CD4-positive, CD25-positive, alpha-beta regulatory T cell (primary cell): ENCODE measurements around the gene ACAD9. TPM values are rescaled to one million over a fixed set of nuclear protein-coding genes. Genes with fewer than 3 reads are reported as not detected.
A peak's percentile ranks its signal among the peaks of the same experiment; 100 is the strongest.

Experiments
- ATAC-seq, 2 donors: fragments of 150-1000 bp; cut with Tn5 transposase; one replicate each; pipeline ENCODE4 v1.10.0; 2021; ENCODE audit warnings: low read depth in 2 of 2, moderate number of reproducible peaks in 2 of 2, moderate library complexity in 1 of 2
- DNase-seq, 3 donors: peaks; one replicate each; pipeline versions ENCODE4 v3.0.0 to v3.0.0-alpha.2; 2012 to 2022; ENCODE audit warnings: mixed read lengths in 1 of 3
- H3K27ac ChIP-seq: one replicate; pipeline ENCODE4 v1.7.0; 2013; ENCODE audit warnings: mild to moderate bottlenecking, low read length; ENCODE audit not compliant: insufficient read depth, poor library complexity, severe bottlenecking
- H3K27me3 ChIP-seq: one replicate; pipeline ENCODE4 v1.7.0; 2013; ENCODE audit warnings: low read length; ENCODE audit not compliant: control insufficient read depth, insufficient read depth
- H3K36me3 ChIP-seq: one replicate; pipeline ENCODE4 v1.7.0; 2013; ENCODE audit warnings: mild to moderate bottlenecking, low read length, moderate library complexity; ENCODE audit not compliant: control insufficient read depth, insufficient read depth
- H3K4me1 ChIP-seq: 2 replicates; pipeline ENCODE4 v1.7.0; 2013; ENCODE audit warnings: mild to moderate bottlenecking, low read length; ENCODE audit not compliant: insufficient read depth, control insufficient read depth, poor library complexity, severe bottlenecking
- H3K4me3 ChIP-seq: one replicate; pipeline ENCODE4 v1.7.0; 2013; ENCODE audit warnings: low read depth, mild to moderate bottlenecking, low read length, moderate library complexity
- H3K9me3 ChIP-seq, 2 experiments: 1 replicate in 1 of 2; 2 replicates in 1 of 2; pipeline ENCODE4 v1.7.0; 2013; ENCODE audit warnings: low read length in 2 of 2, mild to moderate bottlenecking in 1 of 2, moderate library complexity in 1 of 2; ENCODE audit not compliant: control insufficient read depth in 2 of 2
- H3K27ac Mint-ChIP-seq, 3 donors: one replicate each; pipeline ENCODE4 v1.8.0; 2020 to 2022; ENCODE audit warnings: mild to moderate bottlenecking in 3 of 3, mixed read lengths in 3 of 3, moderate library complexity in 2 of 3
- H3K27me3 Mint-ChIP-seq: one replicate; pipeline ENCODE4 v1.8.0; 2022; ENCODE audit warnings: mild to moderate bottlenecking, mixed read lengths
- H3K36me3 Mint-ChIP-seq: one replicate; pipeline ENCODE4 v1.8.0; 2020; ENCODE audit warnings: mixed read lengths
- H3K4me1 Mint-ChIP-seq, 4 donors: one replicate each; pipeline ENCODE4 v1.8.0; 2020 to 2022; ENCODE audit warnings: mixed read lengths in 4 of 4, mild to moderate bottlenecking in 1 of 4
- H3K4me3 Mint-ChIP-seq, 4 donors: one replicate each; pipeline ENCODE4 v1.8.0; 2020 to 2022; ENCODE audit warnings: mild to moderate bottlenecking in 4 of 4, mixed read lengths in 4 of 4, moderate library complexity in 3 of 4
- H3K9me3 Mint-ChIP-seq, 7 donors: one replicate each; pipeline ENCODE4 v1.8.0; 2020 to 2022; ENCODE audit warnings: mixed read lengths in 7 of 7, mild to moderate bottlenecking in 3 of 7, moderate library complexity in 2 of 7
- polyA plus RNA-seq, 4 donors: library from polyadenylated mRNA; unstranded; fragments of 300-500 nt; fragmentation: Illumina TruSeq; gene quantifications; one replicate each; pipeline ENCODE4 v1.2.3, GENCODE V29; 2021
- total RNA-seq: library from RNA; stranded (reverse); gene quantifications from one replicate; pipeline ENCODE4 v1.2.3, GENCODE V29; 2022

ACAD9 gene
- total and polyA plus RNA-seq, 5 donors from 2014 or later: 18.0 to 46.7 (median 25.1) TPM

DNA sequence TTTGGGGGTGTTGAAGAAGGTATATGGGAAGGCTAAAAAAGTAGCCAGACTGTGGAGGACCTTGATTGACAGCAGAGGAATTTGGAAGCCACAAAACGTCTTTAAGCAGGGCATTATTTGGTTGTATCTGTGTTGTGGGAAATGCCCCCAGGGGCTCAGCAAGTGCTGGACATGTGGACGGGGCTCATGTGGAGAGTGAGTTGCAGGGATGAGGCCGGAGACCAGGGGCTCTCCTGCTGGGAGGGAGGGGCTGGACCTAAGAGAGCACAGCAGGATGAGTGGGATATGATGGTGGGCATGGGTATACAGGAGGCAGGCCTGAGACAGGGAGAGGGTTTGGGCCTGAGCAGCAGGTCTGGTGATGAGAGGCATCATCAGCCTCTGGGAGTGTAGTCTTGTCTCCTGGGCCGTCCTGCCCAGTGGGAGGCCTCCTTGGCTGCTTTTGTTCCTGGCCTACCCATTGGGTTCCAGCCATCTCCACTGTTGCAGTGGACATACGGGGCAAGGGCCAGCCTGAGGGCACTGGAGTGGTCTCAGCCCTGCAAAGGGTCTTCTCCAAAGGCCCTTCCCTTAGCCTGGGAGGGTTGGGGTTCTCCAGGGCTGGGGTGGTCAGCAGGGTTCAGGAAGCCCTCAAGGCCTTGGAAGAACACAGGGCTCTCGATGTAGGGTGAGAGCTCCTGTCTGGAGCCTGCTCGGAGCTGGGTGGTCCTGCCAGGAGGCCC, 27.5 kb downstream of the ACAD9 start:
- no peak overlapping the region for H3K4me3 Mint-ChIP-seq
- ATAC-seq (no peak), DNase-seq (no peak)
- Histone ChIP-seq H3K4me3 (no peak overlapping the region), H3K36me3 (peaks cover 83% of the 10 kb centered on the region), H3K27ac (no peak overlapping the region), H3K27me3 (no peaks in the 10 kb centered on the region), H3K4me1 (no peaks in the 10 kb centered on the region), H3K9me3 (no peaks in the 10 kb centered on the region)
- no peaks in the 10 kb centered on the region for H3K9me3 Mint-ChIP-seq
- H3K27ac Mint-ChIP-seq: peak overlapping the region in 1 of 3 donors; percentile 85
- peaks cover 0 to 3% (median 0%) of the 10 kb centered on the region in 4 donors for H3K4me1 Mint-ChIP-seq
- H3K27me3 Mint-ChIP-seq: no peaks in the 10 kb centered on the region
- peaks cover 42% of the 10 kb centered on the region for H3K36me3 Mint-ChIP-seq

DNA sequence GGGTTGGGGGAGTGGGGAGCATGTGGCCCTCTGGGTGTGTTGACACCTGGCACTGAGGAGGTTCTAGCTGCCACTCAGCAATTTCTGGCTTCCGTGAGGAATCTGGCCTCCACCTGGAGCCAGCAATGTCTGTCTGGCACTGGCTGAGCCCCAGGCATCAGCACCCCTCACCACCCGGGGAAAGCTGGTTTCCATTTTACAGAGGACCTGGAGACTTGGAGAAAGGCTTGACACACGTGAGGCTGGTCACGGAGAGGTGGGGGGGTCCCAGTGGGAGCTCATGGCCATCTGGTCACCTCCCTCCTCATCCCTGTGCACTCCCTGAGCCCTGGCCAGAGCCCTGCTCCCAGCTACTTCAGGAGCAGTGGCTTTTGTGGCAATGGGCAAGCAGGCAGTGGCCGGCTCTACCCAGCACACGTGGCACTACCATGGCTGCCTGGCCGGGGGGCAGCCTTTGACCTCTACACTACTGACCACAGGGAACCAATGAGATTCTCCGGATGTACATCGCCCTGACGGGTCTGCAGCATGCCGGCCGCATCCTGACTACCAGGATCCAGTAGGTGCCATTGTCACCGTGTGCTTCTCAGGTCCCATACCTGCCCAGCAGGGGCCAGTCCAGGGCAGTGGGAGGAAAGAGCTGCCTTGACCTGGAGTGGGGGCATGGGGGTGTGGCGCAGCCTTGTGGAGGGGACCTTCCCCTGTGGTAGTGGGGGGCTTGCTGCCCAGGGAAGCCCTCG, 28.5 kb downstream of the ACAD9 start:
- no peaks in the 10 kb centered on the region for H3K9me3 Mint-ChIP-seq
- Histone ChIP-seq H3K4me1 (no peaks in the 10 kb centered on the region), H3K9me3 (no peaks in the 10 kb centered on the region), H3K27ac (no peak overlapping the region), H3K36me3 (peaks cover 84% of the 10 kb centered on the region), H3K27me3 (no peaks in the 10 kb centered on the region), H3K4me3 (no peak overlapping the region)
- ATAC-seq: no peak
- H3K27ac Mint-ChIP-seq: no peak overlapping the region
- no peak for DNase-seq
- H3K4me3 Mint-ChIP-seq: no peak overlapping the region
- H3K4me1 Mint-ChIP-seq: peaks cover 0 to 3% (median 0%) of the 10 kb centered on the region in 4 donors
- H3K27me3 Mint-ChIP-seq: no peaks in the 10 kb centered on the region
- peaks cover 46% of the 10 kb centered on the region for H3K36me3 Mint-ChIP-seq

DNA sequence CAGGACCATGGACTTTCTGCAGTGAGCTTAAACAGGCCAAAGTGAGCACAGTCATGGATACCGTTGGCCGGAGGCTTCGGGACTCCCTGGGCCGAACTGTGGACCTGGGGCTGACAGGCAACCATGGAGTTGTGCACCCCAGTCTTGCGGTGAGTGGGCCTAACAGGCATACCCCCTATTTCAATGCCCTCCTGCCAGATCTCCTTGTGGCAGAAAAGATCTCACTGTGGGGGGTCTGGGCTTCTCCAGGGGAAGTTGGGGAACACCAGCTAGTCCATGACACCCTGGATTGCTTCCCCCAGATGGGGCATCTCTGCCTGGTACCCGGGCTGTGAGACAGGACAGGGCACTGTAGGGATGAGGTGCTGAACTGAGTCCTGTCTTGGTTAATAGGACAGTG, 29.5 kb downstream of the ACAD9 start:
- H3K4me1 ChIP-seq: no peaks in the 10 kb centered on the region
- no peaks in the 10 kb centered on the region for H3K9me3 ChIP-seq
- H3K4me3 ChIP-seq: no peak overlapping the region
- H3K4me1 Mint-ChIP-seq: peaks cover 0 to 3% (median 0%) of the 10 kb centered on the region in 4 donors
- no peaks in the 10 kb centered on the region for H3K27me3 ChIP-seq
- H3K27ac Mint-ChIP-seq: no peak overlapping the region
- DNase-seq (no peak), ATAC-seq (no peak)
- no peaks in the 10 kb centered on the region for H3K9me3 Mint-ChIP-seq
- H3K4me3 Mint-ChIP-seq: no peak overlapping the region
- H3K27me3 Mint-ChIP-seq: no peaks in the 10 kb centered on the region
- H3K36me3 ChIP-seq: peaks cover 84% of the 10 kb centered on the region
- no peak overlapping the region for H3K27ac ChIP-seq
- H3K36me3 Mint-ChIP-seq: peaks cover 48% of the 10 kb centered on the region

DNA sequence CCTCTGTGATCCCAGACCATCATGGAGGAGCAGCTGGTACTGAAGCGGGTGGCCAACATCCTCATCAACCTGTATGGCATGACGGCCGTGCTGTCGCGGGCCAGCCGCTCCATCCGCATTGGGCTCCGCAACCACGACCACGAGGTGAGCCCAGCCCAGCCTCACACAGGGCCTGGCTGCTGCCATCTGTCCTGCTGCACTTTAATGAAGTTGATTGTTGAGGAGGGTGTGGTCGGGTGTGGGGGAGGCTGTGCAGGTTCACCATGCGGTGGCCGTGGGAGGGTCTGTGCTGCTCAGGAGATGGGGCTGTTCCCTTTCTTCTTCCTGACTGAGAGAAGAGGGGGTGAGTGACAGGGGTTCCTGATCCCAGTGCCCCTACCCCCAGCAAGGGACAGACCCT, 30.6 kb downstream of the ACAD9 start:
- no peaks in the 10 kb centered on the region for H3K27me3 Mint-ChIP-seq
- peaks cover 43% of the 10 kb centered on the region for H3K36me3 Mint-ChIP-seq
- no peak overlapping the region for H3K27ac ChIP-seq
- H3K4me1 ChIP-seq: no peaks in the 10 kb centered on the region
- no peak overlapping the region for H3K4me3 ChIP-seq
- no peak for ATAC-seq
- no peak overlapping the region for H3K4me3 Mint-ChIP-seq
- H3K9me3 Mint-ChIP-seq: no peaks in the 10 kb centered on the region
- peaks cover 0 to 3% (median 0%) of the 10 kb centered on the region in 4 donors for H3K4me1 Mint-ChIP-seq
- peaks cover 86% of the 10 kb centered on the region for H3K36me3 ChIP-seq
- no peaks in the 10 kb centered on the region for H3K9me3 ChIP-seq
- DNase-seq: no peak
- H3K27me3 ChIP-seq: no peaks in the 10 kb centered on the region
- H3K27ac Mint-ChIP-seq: no peak overlapping the region

DNA sequence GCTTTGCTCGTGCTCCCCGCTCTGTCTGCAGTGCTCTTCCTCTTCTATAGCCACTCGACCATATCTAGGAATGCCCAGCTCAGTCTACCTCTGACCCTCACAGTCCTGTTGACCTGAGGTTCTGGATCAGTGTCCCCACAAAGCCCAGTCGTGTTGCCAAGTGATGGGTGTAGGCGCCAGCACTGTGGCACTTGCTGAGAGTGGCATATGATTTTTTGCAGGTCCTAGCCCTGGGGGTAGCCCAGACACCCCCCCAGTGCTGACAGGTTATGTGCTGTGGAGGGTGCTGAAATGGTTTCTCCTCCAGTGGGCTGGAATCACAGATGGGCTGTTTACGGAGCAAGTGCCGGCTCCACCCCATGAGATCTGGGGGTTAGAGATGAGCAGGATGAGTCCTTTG, 32.5 kb downstream of the ACAD9 start:
- Mint-ChIP-seq H3K27me3 (no peaks in the 10 kb centered on the region), H3K4me1 (peaks cover 0 to under 1% (median 0%) of the 10 kb centered on the region in 4 donors), H3K4me3 (no peak overlapping the region), H3K27ac (no peak overlapping the region), H3K9me3 (no peaks in the 10 kb centered on the region), H3K36me3 (peaks cover 39% of the 10 kb centered on the region)
- peaks cover 79% of the 10 kb centered on the region for H3K36me3 ChIP-seq
- H3K27ac ChIP-seq: no peak overlapping the region
- no peak overlapping the region for H3K4me3 ChIP-seq
- DNase-seq: no peak
- H3K27me3 ChIP-seq: no peaks in the 10 kb centered on the region
- no peaks in the 10 kb centered on the region for H3K9me3 ChIP-seq
- no peak for ATAC-seq
- no peaks in the 10 kb centered on the region for H3K4me1 ChIP-seq

DNA sequence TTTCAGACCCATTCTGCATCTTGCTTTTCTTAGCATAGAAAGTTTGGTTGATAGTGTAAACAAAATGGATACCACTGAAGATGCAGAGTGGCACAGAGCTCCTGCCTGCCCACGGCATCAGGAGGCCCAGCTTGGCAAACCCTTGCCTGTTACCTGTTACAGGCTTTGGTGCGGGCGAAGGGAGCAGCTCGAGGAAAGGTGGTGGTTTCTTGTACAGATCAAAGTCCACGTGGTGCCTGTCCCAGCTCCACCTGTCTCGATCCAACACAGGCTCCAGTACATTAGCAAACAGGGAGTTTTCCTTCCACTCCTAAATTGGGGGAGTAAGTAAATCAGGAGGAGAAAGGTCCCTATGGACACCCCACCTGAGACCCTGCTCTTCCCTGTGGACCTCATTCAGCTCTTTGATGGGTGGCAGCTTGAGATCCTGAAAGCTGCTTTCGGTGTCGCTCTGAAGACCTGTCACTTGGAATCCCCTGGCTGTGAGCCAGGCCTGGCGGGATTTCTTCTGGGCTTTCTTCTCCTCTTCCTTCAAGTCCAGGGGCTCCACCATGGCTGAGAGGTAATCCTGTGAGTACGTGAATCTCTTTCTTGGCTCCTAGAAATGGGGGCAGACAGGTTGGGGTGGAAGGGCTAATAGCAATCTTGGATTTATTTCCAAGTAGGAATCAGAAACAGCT, 35.7 kb downstream of the ACAD9 start:
- DNase-seq (no peak), ATAC-seq (no peak)
- H3K27me3 Mint-ChIP-seq: no peaks in the 10 kb centered on the region
- peaks cover 49% of the 10 kb centered on the region for H3K36me3 Mint-ChIP-seq
- Histone ChIP-seq H3K36me3 (peaks cover 55% of the 10 kb centered on the region), H3K4me3 (no peak overlapping the region), H3K27ac (no peak overlapping the region), H3K9me3 (no peaks in the 10 kb centered on the region), H3K27me3 (no peaks in the 10 kb centered on the region), H3K4me1 (no peaks in the 10 kb centered on the region)
- no peak overlapping the region for H3K4me3 Mint-ChIP-seq
- H3K9me3 Mint-ChIP-seq: no peaks in the 10 kb centered on the region
- peaks cover 0 to 4% (median 0%) of the 10 kb centered on the region in 4 donors for H3K4me1 Mint-ChIP-seq
- peak overlapping the region in 1 of 3 donors; percentile 33 for H3K27ac Mint-ChIP-seq

DNA sequence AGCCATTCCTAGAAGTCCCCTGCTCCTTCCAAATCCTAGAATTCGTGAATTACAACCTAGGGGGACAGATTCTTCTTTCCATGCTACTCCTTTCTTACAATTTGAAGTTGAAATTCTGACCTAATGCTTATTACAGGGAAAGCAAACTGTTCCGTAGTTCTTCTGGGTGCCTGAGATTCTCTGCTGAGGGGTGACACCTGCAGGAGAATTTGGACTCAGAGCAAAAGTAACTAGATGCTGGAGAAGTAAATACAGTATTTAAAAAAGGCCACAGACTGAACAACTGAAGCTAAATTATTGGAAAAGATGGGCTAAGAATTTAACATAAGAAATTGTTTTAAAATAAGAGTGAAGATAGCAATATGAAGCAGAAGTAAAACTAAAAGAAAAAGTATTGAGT, 37.9 kb downstream of the ACAD9 start:
- no peaks in the 10 kb centered on the region for H3K4me1 ChIP-seq
- no peaks in the 10 kb centered on the region for H3K27me3 ChIP-seq
- Mint-ChIP-seq H3K36me3 (peaks cover 47% of the 10 kb centered on the region), H3K4me3 (no peak overlapping the region), H3K27me3 (no peaks in the 10 kb centered on the region), H3K4me1 (peaks cover 1 to 16% (median 9%) of the 10 kb centered on the region in 4 donors), H3K9me3 (peaks cover 0 to 4% (median 0%) of the 10 kb centered on the region in 7 donors), H3K27ac (peak overlapping the region in 1 of 3 donors; percentile 8)
- no peak overlapping the region for H3K27ac ChIP-seq
- no peaks in the 10 kb centered on the region for H3K9me3 ChIP-seq
- H3K4me3 ChIP-seq: no peak overlapping the region
- ATAC-seq: no peak
- DNase-seq: peak in 1 of 3 donors; percentile 6
- H3K36me3 ChIP-seq: peaks cover 38% of the 10 kb centered on the region
